Lower leg skin (tissue), 3 donors: ENCODE results near the gene GBE1.

ENCODE experiments used
- CTCF ChIP-seq, 3 donors: fragments of 450-650 bp; IDR thresholded peaks; one replicate each; pipeline ENCODE4 v1.5.1; 2016; ENCODE audit warnings: antibody characterized with exemption in 3 of 3, mild to moderate bottlenecking in 3 of 3, moderate library complexity in 2 of 3
- POLR2A ChIP-seq, 2 donors: fragments of 450-650 bp; IDR thresholded peaks; one replicate each; pipeline ENCODE4 v1.6.1; 2016 to 2017; ENCODE audit warnings: antibody characterized with exemption in 2 of 2, mild to moderate bottlenecking in 1 of 2, moderate library complexity in 1 of 2

DNA sequence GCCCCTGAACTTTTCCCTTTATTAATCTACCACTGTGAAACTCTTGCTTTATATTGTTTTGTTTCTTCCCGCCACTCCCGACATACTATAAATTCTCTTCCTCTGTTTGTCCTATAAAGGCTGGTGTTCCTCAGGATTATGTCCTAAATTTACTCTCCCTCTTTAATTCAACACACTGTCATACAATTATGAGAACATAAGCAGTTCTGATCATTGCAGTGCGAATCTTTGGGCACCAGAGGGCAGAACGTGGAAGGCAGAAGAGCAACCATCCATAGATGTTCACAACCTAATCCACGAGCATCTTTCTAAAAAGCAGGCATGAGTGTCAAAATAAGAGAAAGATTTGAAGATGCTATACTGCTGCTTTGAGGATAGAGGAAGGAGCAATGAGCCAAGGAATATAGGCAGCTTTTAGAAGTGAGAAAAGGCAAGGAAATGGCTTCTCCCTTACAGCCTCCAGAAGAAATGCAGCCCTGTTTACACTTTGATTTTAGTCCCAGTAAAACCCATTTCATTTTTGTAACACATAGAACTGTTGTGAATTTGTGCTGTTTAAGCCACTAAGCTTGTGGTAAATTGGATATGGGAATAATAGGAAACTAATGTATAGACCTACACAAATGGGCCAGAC lies 179.4 kb downstream of the GBE1 start:
- TF ChIP-seq CTCF (IDR thresholded peaks at IDR 0.05), result no peak
- TF ChIP-seq POLR2A (IDR thresholded peaks at IDR 0.05), result no peak
